ENCODE results near the gene CHCHD6. TPM values are rescaled to one million over a fixed set of nuclear protein-coding genes. Genes with fewer than 3 reads are reported as not detected.

CHCHD6 gene
- total and polyA plus RNA-seq, 2 of the 4 experiments (the other 2 are of a cell fraction), result 18.8 to 28.9 TPM

GRCh38 chr3:126661532-126662364 lies 42.3 kb upstream of the CHCHD6 start:
- Histone ChIP-seq H3K9me1 (ENCODE audit: insufficient read depth, low read length) (no peaks in the 10 kb centered on the region), H4K5ac (ENCODE audit: low read depth, low read length) (no peak overlapping the region), H3K36me3 (ENCODE audit: control insufficient read depth, insufficient read depth, low read length) (no peaks in the 10 kb centered on the region), H4K91ac (ENCODE audit: insufficient read depth, low read depth, low read length) (no peak overlapping the region), H2BK120ac (ENCODE audit: low read depth, low read length) (no peak overlapping the region), H3K27me3 (ENCODE audit: control insufficient read depth, insufficient read depth, low read length) (peaks cover 61% of the 10 kb centered on the region), H2BK15ac (ENCODE audit: low read depth, low read length) (no peak overlapping the region), H3K4me2 (ENCODE audit: low read depth, low read length) (no peak overlapping the region), H3K27ac (ENCODE audit: insufficient read depth, low read length) (no peak overlapping the region), H3K4me1 (ENCODE audit: control insufficient read depth, insufficient read depth, low read length) (peaks cover 2% of the 10 kb centered on the region; the same call in 1 of the 2 replicates), H2BK20ac (ENCODE audit: low read depth, low read length) (no peak overlapping the region), H2BK5ac (ENCODE audit: low read depth, low read length, poor library complexity, severe bottlenecking) (no peak overlapping the region), H3K9me3 (ENCODE audit: control insufficient read depth, insufficient read depth, low read length) (peaks cover 6% of the 10 kb centered on the region; the same call in 1 of the 2 replicates), H4K8ac (ENCODE audit: low read depth in 2 of 2, low read length in 2 of 2) (no peak overlapping the region), H3K18ac (ENCODE audit: low read depth, low read length) (no peak overlapping the region), H3K4ac (ENCODE audit: low read depth, low read length) (no peak overlapping the region), H3K56ac (ENCODE audit: extremely low read depth, insufficient read depth, low read length) (no peak overlapping the region), H3K4me3 (ENCODE audit: insufficient read depth, low read depth, low read length) (no peak overlapping the region), H3K79me1 (ENCODE audit: low read depth in 1 of 2, low read length in 2 of 2) (no peaks in the 10 kb centered on the region), H2AFZ (replicated peaks; ENCODE audit: low read length, poor library complexity) (no peak overlapping the region), H2AK9ac (replicated peaks; ENCODE audit: low read depth, low read length, poor library complexity) (no peak overlapping the region), H3K9ac (ENCODE audit: low read depth, low read length) (no peak overlapping the region), H4K20me1 (ENCODE audit: insufficient read depth, low read length) (no peaks in the 10 kb centered on the region), H2AK5ac (ENCODE audit: low read depth, low read length) (no peak overlapping the region), H3K23ac (ENCODE audit: low read depth, low read length) (no peak overlapping the region), H3K14ac (replicated peaks; ENCODE audit: low read depth, low read length) (no peak overlapping the region)
- ChIA-PET POLR2A (ENCODE audit: unreplicated experiment) (no interaction called here), CTCF (no interaction called here)
- intact Hi-C loops (cut with micrococcal nuclease), result no loop called here
- ATAC-seq (ENCODE audit: low read depth) (no peak), DNase-seq (no peak)
- in situ Hi-C loops (cut with MboI; ENCODE audit: low sequenced_read_pairs), result no loop called here
- TF ChIP-seq CTCF (conservative IDR thresholded peaks at IDR 0.05; ENCODE audit: low read depth, low read length), result no peak
- TF ChIP-seq CHD1 (IDR thresholded peaks at IDR 0.05; ENCODE audit: low read depth, low read length), result no peak
- TF ChIP-seq RAD21 (IDR thresholded peaks at IDR 0.05; ENCODE audit: low read length), result no peak
- TF ChIP-seq BHLHE40 (IDR thresholded peaks at IDR 0.05; ENCODE audit: low read depth, low read length), result no peak
- TF ChIP-seq MAFK (IDR thresholded peaks at IDR 0.05; ENCODE audit: low read depth, low read length), result no peak
- TF ChIP-seq RFX5 (IDR thresholded peaks at IDR 0.05; ENCODE audit: low read depth, low read length), result no peak
- no TSS peak for BruUV-seq (replicated peaks)
- WGBS, 2 experiments (ENCODE audit: extremely low coverage in 2 of 2, insufficient read length in 1 of 2), result no CpG with 5 or more reads among the region's 11 CpGs
- dilution Hi-C loops (cut with HindIII; ENCODE audit: low sequenced_read_pairs, unreplicated experiment), result no loop called here

Measured in IMR-90 (cell line).